Endothelial cell of umbilical vein (primary cell): ENCODE measurements around the gene CD48. TPM values are rescaled to one million over a fixed set of nuclear protein-coding genes. Genes with fewer than 3 reads are reported as not detected.

Experiments used
- BruUV-seq: library from RNA; stranded (reverse); fragments of 400-500 nt; replicated peaks from 2 replicates; lab custom pipeline; 2021; lab: Mats Ljungman, UMichigan
- CTCF ChIA-PET: fragments of 300-600, 350-600 bp; sonication (Branson Sonifier 250); formaldehyde crosslinking; loops from one replicate; lab custom pipeline; 2021; ENCODE audit warnings: antibody characterized with exemption, inconsistent platforms; lab: Charles Lee
- POLR2A ChIA-PET: fragments of 300-600, 350-600 bp; sonication (Branson Sonifier 250); formaldehyde crosslinking; loops from one replicate; lab custom pipeline; 2021; ENCODE audit warnings: antibody characterized with exemption, inconsistent platforms; lab: Charles Lee
- DNase-seq: peaks from one replicate; pipeline ENCODE4 v3.0.0-alpha.2; 2011; ENCODE audit warnings: low read depth, low spot score
- FAIRE-seq: peaks from 2 replicates; lab custom pipeline; 2011; peaks lifted over from hg19 to GRCh38; lab: Jason Lieb, UNC
- H2AFZ ChIP-seq: 2 replicates; pipeline ENCODE4 v1.6.0; 2012; ENCODE audit warnings: low read depth, low read length, control low read depth, inconsistent platforms
- H3K27ac ChIP-seq: 2 replicates; pipeline ENCODE4 v1.5.1; 2011; ENCODE audit warnings: low read depth, mild to moderate bottlenecking, control low read depth, low read length, moderate library complexity; ENCODE audit not compliant: insufficient read depth
- H3K27me3 ChIP-seq, 2 experiments: 2 replicates each; pipeline versions ENCODE4 v1.6.0 to v1.6.1; 2011; ENCODE audit warnings: low read length in 2 of 2, mixed read lengths in 1 of 2; ENCODE audit not compliant: control insufficient read depth in 2 of 2, insufficient read depth in 2 of 2
- H3K36me3 ChIP-seq, 2 experiments: 2 replicates in 1 of 2; 3 replicates in 1 of 2; pipeline ENCODE4 v1.5.1; 2011; ENCODE audit warnings: low read length in 2 of 2, mild to moderate bottlenecking in 1 of 2, moderate library complexity in 1 of 2; ENCODE audit not compliant: control insufficient read depth in 2 of 2, insufficient read depth in 2 of 2; ENCODE audit errors: extremely low read depth in 1 of 2
- H3K4me1 ChIP-seq: 3 replicates; pipeline ENCODE4 v1.5.1; 2011; ENCODE audit warnings: mild to moderate bottlenecking, low read length; ENCODE audit not compliant: control insufficient read depth, insufficient read depth; ENCODE audit errors: extremely low read depth
- H3K4me2 ChIP-seq: 2 replicates; pipeline ENCODE4 v1.6.1; 2011; ENCODE audit warnings: low read length, control low read depth, mixed read lengths; ENCODE audit not compliant: insufficient read depth
- H3K4me3 ChIP-seq, 3 experiments: fragments of 200-600 bp in 1 of 3; sonication (generic), shearing (Covaris generic) in 1 of 3; replicated peaks in 1 of 3; 2 replicates each; pipeline ENCODE4 v1.5.1; 2011 to 2016; ENCODE audit warnings: control low read depth in 3 of 3, low read length in 3 of 3, mild to moderate bottlenecking in 2 of 3, inconsistent platforms in 1 of 3, low read depth in 1 of 3, moderate library complexity in 1 of 3; ENCODE audit not compliant: insufficient read depth in 1 of 3
- H3K79me2 ChIP-seq: 2 replicates; pipeline ENCODE4 v1.6.0; 2012; ENCODE audit warnings: low read length, inconsistent platforms; ENCODE audit not compliant: control insufficient read depth, insufficient read depth
- H3K9ac ChIP-seq: replicated peaks from 2 replicates; pipeline ENCODE3; 2011; ENCODE audit warnings: low read length, control low read depth; ENCODE audit not compliant: insufficient read depth; ENCODE audit errors: extremely low read depth
- H3K9me1 ChIP-seq: replicated peaks from 3 replicates; pipeline ENCODE4 v1.6.0; 2011; ENCODE audit warnings: mild to moderate bottlenecking, low read length; ENCODE audit not compliant: control insufficient read depth, insufficient read depth; ENCODE audit errors: extremely low read depth
- H3K9me3 ChIP-seq: replicated peaks from 2 replicates; pipeline ENCODE4 v1.5.1; 2012; ENCODE audit warnings: low read length, inconsistent platforms; ENCODE audit not compliant: control insufficient read depth, insufficient read depth
- H4K20me1 ChIP-seq: replicated peaks from 2 replicates; pipeline ENCODE3; 2011; ENCODE audit warnings: mild to moderate bottlenecking, low read length; ENCODE audit not compliant: control insufficient read depth, insufficient read depth; ENCODE audit errors: extremely low read depth
- CTCF ChIP-seq, 2 donors: IDR thresholded peaks; 1 replicate in 1 of 2; 2 replicates in 1 of 2; pipeline ENCODE4 v1.5.1; 2011; ENCODE audit warnings: low read length in 2 of 2, mild to moderate bottlenecking in 2 of 2, moderate library complexity in 2 of 2, control low read depth in 1 of 2, inconsistent platforms in 1 of 2, low read depth in 1 of 2; ENCODE audit not compliant: insufficient read depth in 1 of 2; ENCODE audit errors: extremely low read depth in 1 of 2
- EZH2 ChIP-seq: IDR thresholded peaks from 2 replicates; pipeline ENCODE4 v1.6.1; 2012; ENCODE audit warnings: borderline replicate concordance, low read depth, mild to moderate bottlenecking, moderate library complexity, low read length, inconsistent platforms; ENCODE audit not compliant: severe bottlenecking
- FOS ChIP-seq: IDR thresholded peaks from 2 replicates; pipeline ENCODE4 v1.6.1; 2011; ENCODE audit warnings: mild to moderate bottlenecking, low read length, moderate library complexity, borderline replicate concordance; ENCODE audit not compliant: insufficient read depth
- GATA2 ChIP-seq: IDR thresholded peaks from 2 replicates; pipeline ENCODE4 v1.7.0; 2011; ENCODE audit warnings: low read depth, mild to moderate bottlenecking, moderate library complexity, mixed read lengths, low read length; ENCODE audit not compliant: insufficient read length, insufficient read depth
- JUN ChIP-seq: IDR thresholded peaks from 2 replicates; pipeline ENCODE4 v1.6.1; 2011; ENCODE audit warnings: borderline replicate concordance, low read depth; ENCODE audit not compliant: insufficient read length, insufficient read depth
- MYC ChIP-seq: IDR thresholded peaks from one replicate; pipeline ENCODE4 v1.6.1; 2011; ENCODE audit warnings: mild to moderate bottlenecking, low read depth, low read length
- POLR2A ChIP-seq: IDR thresholded peaks from 2 replicates; pipeline ENCODE4 v1.6.1; 2012; ENCODE audit warnings: low read depth, mild to moderate bottlenecking, control low read depth, low read length
- POLR2AphosphoS5 ChIP-seq: IDR thresholded peaks from 2 replicates; pipeline ENCODE4 v1.6.1; 2012; ENCODE audit warnings: low read depth, mild to moderate bottlenecking, control low read depth, low read length, moderate library complexity; ENCODE audit not compliant: insufficient read depth
- dilution Hi-C: fragments of 300-500 bp; cut with MboI; formaldehyde crosslinking; loops from one replicate; pipeline ENCODE4 v1.15.0; 2019; ENCODE audit warnings: low sequenced_read_pairs; ENCODE audit not compliant: extremely low pct_ligation_motif_present
- intact Hi-C: fragments of 100-400 bp; cut with micrococcal nuclease; formaldehyde crosslinking; loops from one replicate; pipeline ENCODE4 v1.10.0; 2022
- polyA plus RNA-seq, 4 experiments: library from polyadenylated mRNA; depleted of rRNA in 3 of 4; stranded (reverse) in 3 of 4; unstranded in 1 of 4; fragments of >200 nt; gene quantifications; 2 replicates each; pipeline versions ENCODE4 v1.2.1 to v1.2.3, GENCODE V29; 2011 to 2012; ENCODE audit warnings: missing spikeins in 1 of 4
- total RNA-seq: library from RNA; stranded (reverse); gene quantifications from 2 replicates; pipeline ENCODE4 v1.2.3, GENCODE V29; 2021
- TF ChIP-seq, protein P1 (sequence below): IDR thresholded peaks from 2 replicates; pipeline ENCODE4 v1.6.1; 2011; ENCODE audit not compliant: insufficient read depth, insufficient read length

The CD48 gene
- total and polyA plus RNA-seq, 2 donors (not counting 3 experiments of a cell fraction or from before 2014, with no cell fraction given), result not detected

GRCh38 chr1:160747717-160748116 lies 36.1 kb upstream of the CD48 start:
- intact Hi-C loops (no loop called here), dilution Hi-C loops (no loop called here)
- H3K36me3 ChIP-seq, result no peaks in the 10 kb centered on the region
- H4K20me1 ChIP-seq, result no peaks in the 10 kb centered on the region
- POLR2A ChIA-PET, result no interaction called here
- H3K9me3 ChIP-seq, result no peaks in the 10 kb centered on the region
- TF ChIP-seq MYC, result no peak
- TF ChIP-seq, protein P1, sequence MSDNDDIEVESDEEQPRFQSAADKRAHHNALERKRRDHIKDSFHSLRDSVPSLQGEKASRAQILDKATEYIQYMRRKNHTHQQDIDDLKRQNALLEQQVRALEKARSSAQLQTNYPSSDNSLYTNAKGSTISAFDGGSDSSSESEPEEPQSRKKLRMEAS, result no peak
- TF ChIP-seq POLR2A, result no peak
- TF ChIP-seq POLR2AphosphoS5, result no peak
- H2AFZ ChIP-seq, result no peak overlapping the region
- H3K27me3 ChIP-seq, result peaks cover under 1 to 4% of the 10 kb centered on the region in 2 experiments
- no peak overlapping the region for H3K4me2 ChIP-seq
- no peak overlapping the region for H3K4me3 ChIP-seq
- H3K9ac ChIP-seq, result no peak overlapping the region
- BruUV-seq, result no TSS peak
- CTCF ChIA-PET, result interaction anchor here (1.8 kb wide), 1 partner anchor 30 kb away, joined by 4 read pairs; no protein-coding TSS in a partner anchor
- no peaks in the 10 kb centered on the region for H3K79me2 ChIP-seq
- DNase-seq (no peak), FAIRE-seq (no peak)
- H3K9me1 ChIP-seq, result no peaks in the 10 kb centered on the region
- H3K4me1 ChIP-seq, result no peaks in the 10 kb centered on the region
- no peak overlapping the region for H3K27ac ChIP-seq

GRCh38 chr1:160746836-160747500 lies 35.3 kb upstream of the CD48 start:
- Histone ChIP-seq H3K4me2 (no peak overlapping the region), H3K36me3 (no peaks in the 10 kb centered on the region), H3K27ac (no peak overlapping the region), H3K4me3 (no peak overlapping the region), H3K79me2 (no peaks in the 10 kb centered on the region), H2AFZ (no peak overlapping the region), H3K9me3 (no peaks in the 10 kb centered on the region), H3K27me3 (peaks cover 0 to 4% of the 10 kb centered on the region in 2 experiments), H3K4me1 (no peaks in the 10 kb centered on the region), H4K20me1 (no peaks in the 10 kb centered on the region), H3K9me1 (no peaks in the 10 kb centered on the region), H3K9ac (no peak overlapping the region)
- no TSS peak for BruUV-seq
- intact Hi-C loops, result no loop called here
- FAIRE-seq (no peak), DNase-seq (no peak)
- POLR2A ChIA-PET, result no interaction called here
- dilution Hi-C loops, result no loop called here
- no peak for TF ChIP-seq MYC
- TF ChIP-seq POLR2AphosphoS5, result no peak
- TF ChIP-seq CTCF (IDR thresholded peaks at IDR 0.05; ENCODE audit: extremely low read depth in 1 of 2, insufficient read depth in 1 of 2, low read depth in 1 of 2, low read length in 2 of 2), result no peak
- no peak for TF ChIP-seq POLR2A
- TF ChIP-seq, protein P1, result no peak
- TF ChIP-seq EZH2, result no peak
- TF ChIP-seq JUN, result no peak
- no peak for TF ChIP-seq FOS
- TF ChIP-seq GATA2, result no peak
- CTCF ChIA-PET, result interaction anchor here (1.8 kb wide), 1 partner anchor 30 kb away, joined by 4 read pairs; no protein-coding TSS in a partner anchor
